ENCODE data around the gene KCNG1. TPM values are rescaled to one million over a fixed set of nuclear protein-coding genes. Genes with fewer than 3 reads are reported as not detected.
A peak's percentile ranks its signal among the peaks of the same experiment; 100 is the strongest.

KCNG1 gene
- total RNA-seq, 1 donor from 2014 or later: 78.8 TPM

- Mint-ChIP-seq H3K4me1 (ENCODE audit: unreplicated experiment) (peaks cover 12% of the 10 kb centered on the region), H3K9me3 (no peaks in the 10 kb centered on the region), H3K36me3 (no peaks in the 10 kb centered on the region), H3K27me3 (peaks cover 3% of the 10 kb centered on the region), H3K4me3 (no peak overlapping the region), H3K27ac (peak overlapping the region; percentile 1)
- TF ChIP-seq, protein P1, sequence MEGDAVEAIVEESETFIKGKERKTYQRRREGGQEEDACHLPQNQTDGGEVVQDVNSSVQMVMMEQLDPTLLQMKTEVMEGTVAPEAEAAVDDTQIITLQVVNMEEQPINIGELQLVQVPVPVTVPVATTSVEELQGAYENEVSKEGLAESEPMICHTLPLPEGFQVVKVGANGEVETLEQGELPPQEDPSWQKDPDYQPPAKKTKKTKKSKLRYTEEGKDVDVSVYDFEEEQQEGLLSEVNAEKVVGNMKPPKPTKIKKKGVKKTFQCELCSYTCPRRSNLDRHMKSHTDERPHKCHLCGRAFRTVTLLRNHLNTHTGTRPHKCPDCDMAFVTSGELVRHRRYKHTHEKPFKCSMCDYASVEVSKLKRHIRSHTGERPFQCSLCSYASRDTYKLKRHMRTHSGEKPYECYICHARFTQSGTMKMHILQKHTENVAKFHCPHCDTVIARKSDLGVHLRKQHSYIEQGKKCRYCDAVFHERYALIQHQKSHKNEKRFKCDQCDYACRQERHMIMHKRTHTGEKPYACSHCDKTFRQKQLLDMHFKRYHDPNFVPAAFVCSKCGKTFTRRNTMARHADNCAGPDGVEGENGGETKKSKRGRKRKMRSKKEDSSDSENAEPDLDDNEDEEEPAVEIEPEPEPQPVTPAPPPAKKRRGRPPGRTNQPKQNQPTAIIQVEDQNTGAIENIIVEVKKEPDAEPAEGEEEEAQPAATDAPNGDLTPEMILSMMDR (conservative IDR thresholded peaks at IDR 0.05): peak; percentile 91
- no peak for DNase-seq (ENCODE audit: extremely low spot score, unreplicated experiment)
Measured at GRCh38 chr20:50987493-50988210, 35.3 kb downstream of the KCNG1 start.

- peaks cover 15% of the 10 kb centered on the region for H3K4me1 Mint-ChIP-seq (ENCODE audit: unreplicated experiment)
- no peaks in the 10 kb centered on the region for H3K9me3 Mint-ChIP-seq
- no peak overlapping the region for H3K4me3 Mint-ChIP-seq
- DNase-seq (ENCODE audit: extremely low spot score, unreplicated experiment): no peak
- no peaks in the 10 kb centered on the region for H3K36me3 Mint-ChIP-seq
- TF ChIP-seq, protein P1 (conservative IDR thresholded peaks at IDR 0.05): no peak
- H3K27ac Mint-ChIP-seq: peak overlapping the region; percentile 0
- peaks cover 18% of the 10 kb centered on the region for H3K27me3 Mint-ChIP-seq
Measured at GRCh38 chr20:50983321-50983720, 39.6 kb downstream of the KCNG1 start.

DNA sequence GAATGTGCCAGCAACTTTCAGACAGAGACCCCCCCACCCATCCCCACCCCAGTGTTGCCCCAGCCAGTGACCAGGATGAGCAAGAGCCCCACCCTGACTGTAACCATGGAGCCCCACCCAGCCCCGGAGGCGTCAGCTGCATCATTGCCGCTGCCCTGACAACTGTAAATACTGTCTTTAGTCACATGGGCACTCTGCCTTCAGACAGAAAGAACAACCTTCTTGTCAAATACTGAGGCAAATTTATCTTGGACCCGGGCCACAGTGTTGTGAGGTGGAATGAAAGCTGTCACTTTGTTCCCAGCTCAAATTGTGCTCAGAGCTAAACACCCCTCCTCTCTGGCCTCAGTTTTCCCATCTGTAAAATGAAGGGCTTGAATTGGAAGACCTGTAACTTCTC, 40.5 kb downstream of the KCNG1 start:
- TF ChIP-seq, protein P1 (conservative IDR thresholded peaks at IDR 0.05): no peak
- Mint-ChIP-seq H3K27me3 (peaks cover 25% of the 10 kb centered on the region), H3K36me3 (no peaks in the 10 kb centered on the region), H3K27ac (peak overlapping the region; percentile 85), H3K4me3 (no peak overlapping the region), H3K9me3 (no peaks in the 10 kb centered on the region), H3K4me1 (ENCODE audit: unreplicated experiment) (peaks cover 12% of the 10 kb centered on the region)
- no peak for DNase-seq (ENCODE audit: extremely low spot score, unreplicated experiment)

- no peak for DNase-seq (ENCODE audit: extremely low spot score, unreplicated experiment)
Measured at GRCh38 chr20:50981714-50982048, 41.2 kb downstream of the KCNG1 start.

GRCh38 chr20:50980851-50981713, 41.8 kb downstream of the KCNG1 start:
- H3K9me3 Mint-ChIP-seq: no peaks in the 10 kb centered on the region
- H3K27me3 Mint-ChIP-seq: peaks cover 29% of the 10 kb centered on the region
- H3K4me3 Mint-ChIP-seq: no peak overlapping the region
- H3K36me3 Mint-ChIP-seq: no peaks in the 10 kb centered on the region
- no peak for DNase-seq (ENCODE audit: extremely low spot score, unreplicated experiment)
- peaks cover 12% of the 10 kb centered on the region for H3K4me1 Mint-ChIP-seq (ENCODE audit: unreplicated experiment)
- TF ChIP-seq, protein P1 (conservative IDR thresholded peaks at IDR 0.05): peak; percentile 96
- peak overlapping the region; percentile 85 for H3K27ac Mint-ChIP-seq

More at GRCh38 chr20:50981714-50982048, 41.2 kb downstream of the KCNG1 start:
- peaks cover 29% of the 10 kb centered on the region for H3K27me3 Mint-ChIP-seq
- H3K4me1 Mint-ChIP-seq (ENCODE audit: unreplicated experiment): peaks cover 12% of the 10 kb centered on the region
- H3K27ac Mint-ChIP-seq: peak overlapping the region; percentile 85
- H3K36me3 Mint-ChIP-seq: no peaks in the 10 kb centered on the region
- TF ChIP-seq, protein P1 (conservative IDR thresholded peaks at IDR 0.05): peak; percentile 39
- no peak overlapping the region for H3K4me3 Mint-ChIP-seq
- H3K9me3 Mint-ChIP-seq: no peaks in the 10 kb centered on the region
